Stimulated activated CD4-positive, alpha-beta T cell treated with anti-CD3 and anti-CD28 coated beads, TNF-alpha, amount 100 ng/mL, for 24 hours (primary cell): ENCODE results near the gene RHBDL1.

Experiments used
- DNase-seq, 3 experiments: peaks; one replicate each; pipeline ENCODE4 v3.0.0-alpha.2; 2020; ENCODE audit warnings: low read depth in 3 of 3

The RHBDL1 gene

GRCh38 chr16:674968-675883 lies at the start of gene RHBDL1:
Gene RHBDL1 (plus strand): TSS chr16:675671. CDS start chr16:675791, 120 bp downstream.
- DNase-seq = no peak

GRCh38 chr16:625977-626765 lies 49.3 kb upstream of the RHBDL1 start:
- no peak for DNase-seq

- no peak for DNase-seq
Observed at GRCh38 chr16:626787-627453, 48.6 kb upstream of the RHBDL1 start.

GRCh38 chr16:627454-628239 lies 47.8 kb upstream of the RHBDL1 start:
- no peak for DNase-seq

GRCh38 chr16:628321-629061 lies 47.0 kb upstream of the RHBDL1 start:
- DNase-seq = no peak

GRCh38 chr16:629185-629832 lies 46.2 kb upstream of the RHBDL1 start:
- no peak for DNase-seq

GRCh38 chr16:629833-630248 lies 45.6 kb upstream of the RHBDL1 start:
- DNase-seq = no peak

- DNase-seq = no peak
Observed at GRCh38 chr16:630249-630814, 45.1 kb upstream of the RHBDL1 start.

- DNase-seq = no peak
Observed at GRCh38 chr16:630815-631405, 44.6 kb upstream of the RHBDL1 start, which contains the start of gene WFIKKN1. Gene WFIKKN1 (plus strand): TSS chr16:630985. CDS start chr16:631254, 269 bp downstream.

- no peak for DNase-seq
Observed at GRCh38 chr16:631808-632358, 43.6 kb upstream of the RHBDL1 start.

GRCh38 chr16:632486-633335 lies 42.8 kb upstream of the RHBDL1 start:
- DNase-seq = no peak

- no peak for DNase-seq
Observed at GRCh38 chr16:633336-634050, 42.0 kb upstream of the RHBDL1 start.

- DNase-seq = no peak
Observed at GRCh38 chr16:634051-634670, 41.3 kb upstream of the RHBDL1 start.

GRCh38 chr16:634996-635395 lies 40.5 kb upstream of the RHBDL1 start:
- no peak for DNase-seq

- no peak for DNase-seq
Observed at GRCh38 chr16:635573-636205, 39.8 kb upstream of the RHBDL1 start.
